OCI-LY1 (cell line): ENCODE data around the gene ZNF518B.

Source experiments
- H2AFZ ChIP-seq: fragments of 200-600 bp; sonication (generic), shearing (Covaris generic); 2 replicates; pipeline ENCODE4 v1.6.0; 2014; ENCODE audit warnings: antibody characterized with exemption, mild to moderate bottlenecking, low read length
- H3F3A ChIP-seq: fragments of 200-600 bp; sonication (generic), shearing (Covaris generic); 2 replicates; pipeline ENCODE4 v1.6.0; 2014; ENCODE audit warnings: mild to moderate bottlenecking, antibody characterized with exemption, low read length, moderate library complexity; ENCODE audit not compliant: insufficient read depth
- H3K27ac ChIP-seq: fragments of 200-600 bp; sonication (generic); 2 replicates; pipeline ENCODE4 v1.5.1; 2014; ENCODE audit warnings: low read length, mixed run types, mild to moderate bottlenecking, low read depth; ENCODE audit not compliant: poor library complexity, severe bottlenecking
- H3K27me3 ChIP-seq: fragments of 200-600 bp; sonication (generic); 2 replicates; pipeline ENCODE4 v1.6.0; 2014; ENCODE audit warnings: antibody characterized with exemption, mild to moderate bottlenecking, low read length, moderate library complexity; ENCODE audit not compliant: insufficient read depth
- H3K36me3 ChIP-seq: fragments of 200-600 bp; sonication (generic); 2 replicates; pipeline ENCODE4 v1.6.1; 2014; ENCODE audit warnings: mild to moderate bottlenecking, antibody characterized with exemption, low read length, moderate library complexity, mixed read lengths; ENCODE audit not compliant: insufficient read depth
- H3K4me1 ChIP-seq: fragments of 200-600 bp; sonication (generic); 2 replicates; pipeline ENCODE4 v1.5.1; 2014; ENCODE audit warnings: mild to moderate bottlenecking, low read length, moderate library complexity; ENCODE audit not compliant: insufficient read depth, severe bottlenecking
- H3K4me2 ChIP-seq: fragments of 200-600 bp; sonication (generic), shearing (Covaris generic); 2 replicates; pipeline ENCODE4 v1.6.1; 2014; ENCODE audit warnings: low read length
- H3K4me3 ChIP-seq: fragments of 200-600 bp; sonication (generic); 2 replicates; pipeline ENCODE4 v1.5.1; 2014; ENCODE audit warnings: low read length, low read depth, mild to moderate bottlenecking, mixed read lengths; ENCODE audit not compliant: poor library complexity, severe bottlenecking
- H3K79me2 ChIP-seq: fragments of 200-600 bp; shearing (Covaris generic); 2 replicates; pipeline ENCODE4 v1.6.1; 2016; ENCODE audit warnings: mixed run types, low read length, mixed read lengths; ENCODE audit not compliant: insufficient read depth
- H3K9ac ChIP-seq: fragments of 200-600 bp; sonication (generic), shearing (Covaris generic); 2 replicates; pipeline ENCODE4 v1.6.1; 2014; ENCODE audit warnings: mild to moderate bottlenecking, low read length, mixed read lengths
- H3K9me2 ChIP-seq: fragments of 200-600 bp; sonication (generic), shearing (Covaris generic); 2 replicates; pipeline ENCODE4 v1.6.1; 2014; ENCODE audit warnings: low read depth, mild to moderate bottlenecking, low read length, mixed read lengths
- H3K9me3 ChIP-seq: fragments of 200-600 bp; shearing (Covaris generic); 2 replicates; pipeline ENCODE4 v1.6.1; 2014; ENCODE audit warnings: low read length, mixed read lengths
- H4K20me1 ChIP-seq: fragments of 200-600 bp; sonication (generic), shearing (Covaris generic); 2 replicates; pipeline ENCODE4 v1.6.0; 2016; ENCODE audit warnings: mild to moderate bottlenecking, low read length; ENCODE audit not compliant: insufficient read depth
- CTCF ChIP-seq: fragments of 200-600 bp; sonication (generic), shearing (Covaris generic); IDR thresholded peaks from 2 replicates; pipeline ENCODE4 v1.5.1; 2017; ENCODE audit warnings: mild to moderate bottlenecking, antibody characterized with exemption, low read length, moderate library complexity, mixed read lengths
- EZH2 ChIP-seq: fragments of 200-600 bp; sonication (generic), shearing (Covaris generic); IDR thresholded peaks from 2 replicates; pipeline ENCODE4 v1.8.0; 2017; ENCODE audit warnings: borderline replicate concordance, mixed run types, mild to moderate bottlenecking, antibody characterized with exemption, low read length, moderate library complexity, mixed read lengths

ZNF518B gene

GRCh38 chr4:10490996-10491395, 33.8 kb upstream of the ZNF518B start:
- Histone ChIP-seq H3K27ac (no peak overlapping the region), H3K4me3 (no peak overlapping the region), H3K79me2 (no peaks in the 10 kb centered on the region), H3K9ac (no peak overlapping the region), H3K4me2 (no peak overlapping the region), H2AFZ (no peak overlapping the region), H3K9me3 (no peaks in the 10 kb centered on the region), H4K20me1 (no peaks in the 10 kb centered on the region), H3K9me2 (no peaks in the 10 kb centered on the region), H3K36me3 (no peaks in the 10 kb centered on the region), H3K27me3 (no peaks in the 10 kb centered on the region), H3F3A (no peaks in the 10 kb centered on the region), H3K4me1 (no peaks in the 10 kb centered on the region)
- TF ChIP-seq CTCF: no peak

GRCh38 chr4:10482913-10483312, 25.7 kb upstream of the ZNF518B start:
- H3K27ac ChIP-seq: no peak overlapping the region
- H3K9me2 ChIP-seq: no peaks in the 10 kb centered on the region
- H3K9ac ChIP-seq: no peak overlapping the region
- H3F3A ChIP-seq: no peaks in the 10 kb centered on the region
- no peaks in the 10 kb centered on the region for H3K4me1 ChIP-seq
- no peak overlapping the region for H3K4me2 ChIP-seq
- H3K79me2 ChIP-seq: no peaks in the 10 kb centered on the region
- no peak overlapping the region for H3K4me3 ChIP-seq
- TF ChIP-seq CTCF (no peak), EZH2 (no peak)
- no peaks in the 10 kb centered on the region for H3K9me3 ChIP-seq
- H3K36me3 ChIP-seq: no peaks in the 10 kb centered on the region
- H3K27me3 ChIP-seq: no peaks in the 10 kb centered on the region
- no peak overlapping the region for H2AFZ ChIP-seq
- no peaks in the 10 kb centered on the region for H4K20me1 ChIP-seq

GRCh38 chr4:10480616-10481015, 23.4 kb upstream of the ZNF518B start:
- Histone ChIP-seq H3K27ac (no peak overlapping the region), H3F3A (no peaks in the 10 kb centered on the region), H3K9ac (no peak overlapping the region), H3K4me1 (no peaks in the 10 kb centered on the region), H3K9me3 (no peaks in the 10 kb centered on the region), H3K4me3 (no peak overlapping the region), H2AFZ (no peak overlapping the region), H3K27me3 (no peaks in the 10 kb centered on the region), H3K4me2 (no peak overlapping the region), H3K36me3 (no peaks in the 10 kb centered on the region), H4K20me1 (no peaks in the 10 kb centered on the region), H3K9me2 (no peaks in the 10 kb centered on the region), H3K79me2 (no peaks in the 10 kb centered on the region)
- TF ChIP-seq CTCF (no peak), EZH2 (no peak)
